Epithelial cell of esophagus (primary cell): ENCODE data around the gene ZNF169.
"Not testable (repeated sequence)": the region's sequence is repeated elsewhere in the genome, so short reads cannot be mapped to it uniquely, and the experiment has no call there.

Experiments
- DNase-seq: peaks from one replicate; pipeline ENCODE4 v3.0.0; 2010; ENCODE audit warnings: low read depth
- H3K4me3 ChIP-seq: 2 replicates; pipeline ENCODE4 v1.5.1; 2011; ENCODE audit warnings: mild to moderate bottlenecking, low read length, control low read depth
- CTCF ChIP-seq: IDR thresholded peaks from 2 replicates; pipeline ENCODE4 v1.5.1; 2011; ENCODE audit warnings: low read depth, mild to moderate bottlenecking, low read length, control low read depth, inconsistent platforms; ENCODE audit not compliant: insufficient read depth; ENCODE audit errors: missing control alignments

The ZNF169 gene

GRCh38 chr9:94259077-94259862 is at the start of gene ZNF169:
Gene ZNF169 (plus strand): TSS chr9:94259298. CDS start chr9:94278813, 19,515 bp downstream.
- peak within 1 kb of the TSS; percentile 99 for H3K4me3 ChIP-seq
- peak; percentile 90 for DNase-seq
- TF ChIP-seq CTCF = no peak

GRCh38 chr9:94210616-94211603 is 48.2 kb upstream of the ZNF169 start:
- peak; percentile 48 for DNase-seq
- no peak overlapping the region for H3K4me3 ChIP-seq
- TF ChIP-seq CTCF = no peak

GRCh38 chr9:94212091-94212490 is 47.0 kb upstream of the ZNF169 start:
- DNase-seq = no peak
- no peak overlapping the region for H3K4me3 ChIP-seq
- TF ChIP-seq CTCF = no peak

- H3K4me3 ChIP-seq = no peak overlapping the region
- TF ChIP-seq CTCF = no peak
- no peak for DNase-seq
Measured at GRCh38 chr9:94212531-94212930, 46.6 kb upstream of the ZNF169 start.

DNA sequence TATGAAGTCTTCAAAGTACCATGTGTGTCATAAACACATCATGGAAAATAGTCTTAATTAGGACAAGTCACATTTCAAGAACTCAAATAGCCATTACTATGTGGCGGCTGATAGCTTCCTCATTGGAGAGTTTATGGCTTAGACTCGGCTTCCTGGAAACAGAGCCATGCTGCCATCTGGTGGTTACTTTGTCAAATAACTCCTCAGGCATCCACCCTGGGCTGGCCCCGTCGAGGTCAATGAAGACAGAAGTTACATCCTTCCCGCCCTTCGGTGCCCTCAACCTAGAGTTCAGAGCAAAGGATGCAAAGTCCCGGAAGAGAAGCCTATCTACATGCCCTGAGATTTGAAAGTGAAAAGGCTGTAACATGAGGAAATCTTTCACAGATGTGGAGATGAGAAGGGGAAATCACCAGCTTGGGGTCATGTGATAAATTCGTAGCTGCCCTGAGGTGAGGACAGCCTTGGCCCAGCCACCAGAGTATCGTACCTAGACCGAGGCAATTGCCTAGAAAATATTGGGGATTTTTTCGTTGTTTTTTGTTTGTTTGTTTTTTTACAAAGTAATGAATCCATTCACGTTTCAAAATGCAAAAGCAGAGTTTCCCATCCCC is 45.5 kb upstream of the ZNF169 start:
- TF ChIP-seq CTCF = peak; percentile 79
- H3K4me3 ChIP-seq = no peak overlapping the region
- DNase-seq = peak; percentile 76

DNA sequence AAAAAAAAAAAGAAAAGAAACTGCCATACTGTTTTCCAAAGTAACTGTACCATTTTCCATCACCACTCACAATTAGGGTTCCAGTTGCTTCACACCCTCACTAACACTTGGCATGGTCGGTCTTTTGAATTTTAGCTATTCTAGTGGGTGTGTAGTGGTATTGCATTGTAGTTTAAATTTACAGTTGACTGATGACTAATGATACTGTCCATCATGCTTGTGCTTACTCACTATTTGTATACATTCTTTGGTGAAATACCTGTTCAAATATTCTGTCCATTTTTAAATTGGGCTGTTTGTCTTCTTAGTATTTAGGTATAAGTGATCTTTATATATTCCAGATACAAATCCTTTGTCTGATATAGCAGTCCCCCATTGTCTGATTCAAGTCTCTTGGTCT is 36.2 kb upstream of the ZNF169 start:
- DNase-seq = peak; percentile 57
- peak; percentile 25 for TF ChIP-seq CTCF
- no peak overlapping the region for H3K4me3 ChIP-seq

DNA sequence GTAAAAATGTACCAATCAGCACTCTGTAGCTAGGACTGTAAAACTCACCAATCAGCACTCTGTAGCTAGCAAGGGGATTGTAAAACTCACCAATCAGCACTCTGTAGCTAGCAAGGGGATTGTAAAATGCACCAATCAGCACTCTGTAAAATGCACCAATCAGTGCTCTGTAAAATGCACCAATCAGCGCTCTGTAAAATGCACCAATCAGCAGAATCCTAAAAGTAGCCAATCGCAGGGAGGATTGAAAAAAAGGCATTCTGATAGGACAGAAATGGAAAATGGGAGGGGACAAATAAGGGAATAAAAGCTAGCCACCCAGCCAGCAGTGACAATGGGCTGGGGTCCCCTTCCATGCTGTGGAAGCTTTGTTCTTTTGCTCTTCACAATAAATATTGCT is 33.7 kb upstream of the ZNF169 start:
- DNase-seq, H3K4me3 ChIP-seq: not testable (repeated sequence)
